Kidney epithelial cell (primary cell): Measurements from ENCODE around the gene COL1A1. TPM values are rescaled to one million over a fixed set of nuclear protein-coding genes. Genes with fewer than 3 reads are reported as not detected.

Experiments used
- DNase-seq: peaks from one replicate; pipeline ENCODE4 v3.0.0-alpha.2; 2010; ENCODE audit warnings: low read depth
- H3K27me3 ChIP-seq: 2 replicates; pipeline ENCODE4 v1.6.0; 2011; ENCODE audit warnings: low read length; ENCODE audit not compliant: control insufficient read depth, insufficient read depth
- H3K36me3 ChIP-seq: 2 replicates; pipeline ENCODE4 v1.5.1; 2011; ENCODE audit warnings: low read length; ENCODE audit not compliant: control insufficient read depth, insufficient read depth
- H3K4me3 ChIP-seq: 2 replicates; pipeline ENCODE4 v1.5.1; 2011; ENCODE audit warnings: low read depth, mild to moderate bottlenecking, control low read depth, low read length
- CTCF ChIP-seq: IDR thresholded peaks from 2 replicates; pipeline ENCODE4 v1.5.1; 2011; ENCODE audit warnings: mild to moderate bottlenecking, moderate library complexity, low read length, control low read depth, inconsistent platforms; ENCODE audit not compliant: insufficient read depth, poor library complexity, severe bottlenecking
- total RNA-seq: library from RNA; depleted of rRNA; stranded (reverse); fragments of >200 nt; gene quantifications from 2 replicates; pipeline ENCODE4 v1.2.3, GENCODE V29; 2015

Gene COL1A1
- total RNA-seq, 1 donor from 2014 or later, result 139 TPM

GRCh38 chr17:50165867-50166517 lies 35.4 kb downstream of the COL1A1 start, which contains the start of gene SGCA:
Gene SGCA (plus strand): TSS chr17:50166005. CDS start chr17:50166041, 36 bp downstream.
- Histone ChIP-seq H3K4me3 (no peak within 1 kb of the TSS), H3K36me3 (no peaks in the 10 kb centered on the region), H3K27me3 (peaks cover 4% of the 10 kb centered on the region)
- no peak for TF ChIP-seq CTCF
- no peak for DNase-seq

GRCh38 chr17:50165466-50165865 lies 36.0 kb downstream of the COL1A1 start:
- H3K36me3 ChIP-seq, result no peaks in the 10 kb centered on the region
- DNase-seq, result no peak
- H3K4me3 ChIP-seq, result no peak overlapping the region
- H3K27me3 ChIP-seq, result peaks cover 4% of the 10 kb centered on the region
- no peak for TF ChIP-seq CTCF

- DNase-seq, result no peak
- no peak for TF ChIP-seq CTCF
- Histone ChIP-seq H3K27me3 (peaks cover 4% of the 10 kb centered on the region), H3K36me3 (no peaks in the 10 kb centered on the region), H3K4me3 (no peak overlapping the region)
Observed at GRCh38 chr17:50165066-50165465, 36.4 kb downstream of the COL1A1 start.

DNA sequence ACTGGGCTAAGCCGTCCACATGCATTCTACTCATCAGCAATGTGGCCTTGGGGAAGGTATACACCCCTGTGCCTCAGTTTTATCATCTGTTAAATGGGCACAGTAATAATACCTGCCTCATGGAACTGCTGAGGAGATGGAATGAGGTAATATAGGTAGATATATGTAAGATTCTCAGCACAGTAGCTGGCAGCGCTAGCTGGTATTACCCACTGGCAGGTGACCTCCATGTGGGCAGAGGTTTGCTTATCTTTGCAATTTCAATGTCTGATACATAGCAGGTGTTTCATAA lies 36.8 kb downstream of the COL1A1 start:
- Histone ChIP-seq H3K36me3 (no peaks in the 10 kb centered on the region), H3K4me3 (no peak overlapping the region), H3K27me3 (peaks cover 4% of the 10 kb centered on the region)
- no peak for DNase-seq
- no peak for TF ChIP-seq CTCF

DNA sequence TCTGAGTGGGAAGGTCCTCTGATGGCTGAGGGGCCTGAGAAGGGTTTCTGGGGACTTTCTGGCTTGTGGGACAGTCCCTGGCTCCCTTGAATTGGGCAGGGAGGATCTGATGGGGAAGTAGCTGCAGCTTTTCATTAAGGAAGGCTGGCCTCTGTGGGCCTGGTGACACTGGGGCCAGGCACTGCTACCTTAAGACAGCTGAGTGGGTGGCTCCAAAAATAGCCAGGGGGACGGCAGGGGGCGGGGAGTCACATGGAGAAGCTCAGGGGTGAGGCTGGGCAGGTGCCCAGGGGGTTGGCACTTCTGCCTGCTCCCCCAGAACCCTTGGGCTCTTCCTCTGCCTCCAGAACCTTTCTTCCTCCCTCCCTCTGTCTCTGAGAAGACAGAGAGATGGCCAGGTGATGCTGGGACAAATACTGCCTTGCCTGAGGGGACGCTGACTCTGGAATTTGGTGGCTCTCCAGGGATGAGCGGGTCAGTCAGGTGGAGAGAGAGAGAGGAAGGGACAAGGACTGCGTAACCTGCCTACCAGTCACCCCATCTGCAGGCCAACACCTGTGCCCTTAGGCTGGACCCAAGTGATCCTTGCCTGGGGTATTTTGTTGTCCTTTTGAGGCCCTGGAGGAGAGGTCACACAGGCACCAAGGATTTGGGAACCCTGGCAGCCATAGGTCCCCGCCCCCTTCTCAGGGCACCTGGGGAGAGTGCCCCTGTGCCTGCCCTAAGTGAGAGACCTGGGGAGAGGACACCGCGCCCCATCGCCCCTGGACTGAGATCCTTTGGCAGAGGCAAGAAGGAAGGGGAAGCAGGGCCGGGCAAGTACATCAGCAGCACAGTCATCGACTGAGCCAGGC lies 37.4 kb downstream of the COL1A1 start:
- no peak for TF ChIP-seq CTCF
- H3K27me3 ChIP-seq, result peaks cover 4% of the 10 kb centered on the region
- H3K4me3 ChIP-seq, result no peak overlapping the region
- H3K36me3 ChIP-seq, result no peaks in the 10 kb centered on the region
- no peak for DNase-seq
